GM12864 (cell line): Measurements from ENCODE around the gene LRRC32.

Experiments
- DNase-seq: peaks from one replicate; pipeline ENCODE4 v3.0.0-alpha.2; 2011; ENCODE audit warnings: low read depth
- H3K4me3 ChIP-seq: 2 replicates; pipeline ENCODE4 v1.5.1; 2011; ENCODE audit warnings: mild to moderate bottlenecking, low read depth, low read length, control low read depth
- TF ChIP-seq, protein P1 (sequence below): IDR thresholded peaks from 2 replicates; pipeline ENCODE4 v1.5.1; 2011; ENCODE audit warnings: low read depth, mild to moderate bottlenecking, moderate library complexity, low read length, control low read depth, inconsistent platforms; ENCODE audit errors: missing control alignments

Gene LRRC32

DNA sequence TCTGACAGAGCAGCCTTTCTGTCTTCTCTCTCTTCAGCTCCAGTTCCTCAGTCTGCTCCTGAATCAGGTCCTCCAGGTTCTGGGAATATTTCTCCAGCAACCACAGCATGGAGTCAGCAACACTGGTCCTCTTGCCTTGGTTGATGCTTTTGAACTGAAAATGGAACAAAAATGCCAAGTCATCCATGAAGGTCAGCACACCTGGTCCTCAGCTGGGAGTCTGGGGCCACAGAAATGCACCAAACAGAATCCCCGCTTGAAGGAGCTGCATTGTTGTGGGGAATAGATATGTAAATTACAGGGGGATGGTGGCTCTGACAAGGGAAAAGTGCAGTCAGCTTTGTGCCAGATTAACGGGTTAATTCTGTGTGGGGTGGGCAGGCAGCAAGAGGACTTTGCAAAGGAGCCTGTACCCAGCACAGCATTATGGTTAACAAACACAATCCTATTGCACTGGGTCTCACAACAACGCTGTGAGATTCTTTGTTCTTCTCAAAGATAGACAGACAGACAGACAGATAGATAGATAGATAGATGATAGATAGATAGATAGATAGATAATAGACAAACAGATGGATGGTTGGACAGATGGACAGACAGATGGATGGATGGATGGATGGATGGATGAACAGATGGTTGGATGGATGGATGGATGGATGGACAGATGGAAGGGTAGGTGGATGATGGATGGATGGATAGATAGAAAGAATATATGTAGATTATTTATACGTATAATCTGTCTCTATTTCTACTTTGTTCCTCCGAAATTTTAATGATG lies 33.8 kb upstream of the LRRC32 start:
- TF ChIP-seq, protein P1, sequence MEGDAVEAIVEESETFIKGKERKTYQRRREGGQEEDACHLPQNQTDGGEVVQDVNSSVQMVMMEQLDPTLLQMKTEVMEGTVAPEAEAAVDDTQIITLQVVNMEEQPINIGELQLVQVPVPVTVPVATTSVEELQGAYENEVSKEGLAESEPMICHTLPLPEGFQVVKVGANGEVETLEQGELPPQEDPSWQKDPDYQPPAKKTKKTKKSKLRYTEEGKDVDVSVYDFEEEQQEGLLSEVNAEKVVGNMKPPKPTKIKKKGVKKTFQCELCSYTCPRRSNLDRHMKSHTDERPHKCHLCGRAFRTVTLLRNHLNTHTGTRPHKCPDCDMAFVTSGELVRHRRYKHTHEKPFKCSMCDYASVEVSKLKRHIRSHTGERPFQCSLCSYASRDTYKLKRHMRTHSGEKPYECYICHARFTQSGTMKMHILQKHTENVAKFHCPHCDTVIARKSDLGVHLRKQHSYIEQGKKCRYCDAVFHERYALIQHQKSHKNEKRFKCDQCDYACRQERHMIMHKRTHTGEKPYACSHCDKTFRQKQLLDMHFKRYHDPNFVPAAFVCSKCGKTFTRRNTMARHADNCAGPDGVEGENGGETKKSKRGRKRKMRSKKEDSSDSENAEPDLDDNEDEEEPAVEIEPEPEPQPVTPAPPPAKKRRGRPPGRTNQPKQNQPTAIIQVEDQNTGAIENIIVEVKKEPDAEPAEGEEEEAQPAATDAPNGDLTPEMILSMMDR, result no peak
- no peak for DNase-seq

DNA sequence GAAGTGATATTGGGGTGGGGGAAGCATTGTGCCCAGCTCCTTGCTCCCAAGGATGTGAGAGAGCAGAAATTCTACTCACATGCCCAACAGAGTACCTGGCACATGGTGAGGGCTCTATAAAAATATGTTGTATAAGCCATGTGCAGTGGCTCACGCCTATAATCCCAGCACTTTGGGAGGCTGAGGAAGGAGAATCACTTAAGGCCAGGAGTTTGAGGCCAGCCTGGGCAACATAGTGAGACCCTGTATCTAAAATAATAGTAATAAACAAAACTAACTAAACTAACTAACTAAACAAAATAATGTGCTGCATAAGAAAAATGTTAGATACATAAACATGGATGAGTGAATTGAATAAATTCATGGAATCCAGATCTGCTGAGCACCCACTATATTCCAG lies 33.2 kb upstream of the LRRC32 start:
- no peak for DNase-seq
- no peak overlapping the region for H3K4me3 ChIP-seq
- TF ChIP-seq, protein P1, result no peak

More for the DNA sequence above, 33.8 kb upstream of the LRRC32 start:
- H3K4me3 ChIP-seq, result no peak overlapping the region

DNA sequence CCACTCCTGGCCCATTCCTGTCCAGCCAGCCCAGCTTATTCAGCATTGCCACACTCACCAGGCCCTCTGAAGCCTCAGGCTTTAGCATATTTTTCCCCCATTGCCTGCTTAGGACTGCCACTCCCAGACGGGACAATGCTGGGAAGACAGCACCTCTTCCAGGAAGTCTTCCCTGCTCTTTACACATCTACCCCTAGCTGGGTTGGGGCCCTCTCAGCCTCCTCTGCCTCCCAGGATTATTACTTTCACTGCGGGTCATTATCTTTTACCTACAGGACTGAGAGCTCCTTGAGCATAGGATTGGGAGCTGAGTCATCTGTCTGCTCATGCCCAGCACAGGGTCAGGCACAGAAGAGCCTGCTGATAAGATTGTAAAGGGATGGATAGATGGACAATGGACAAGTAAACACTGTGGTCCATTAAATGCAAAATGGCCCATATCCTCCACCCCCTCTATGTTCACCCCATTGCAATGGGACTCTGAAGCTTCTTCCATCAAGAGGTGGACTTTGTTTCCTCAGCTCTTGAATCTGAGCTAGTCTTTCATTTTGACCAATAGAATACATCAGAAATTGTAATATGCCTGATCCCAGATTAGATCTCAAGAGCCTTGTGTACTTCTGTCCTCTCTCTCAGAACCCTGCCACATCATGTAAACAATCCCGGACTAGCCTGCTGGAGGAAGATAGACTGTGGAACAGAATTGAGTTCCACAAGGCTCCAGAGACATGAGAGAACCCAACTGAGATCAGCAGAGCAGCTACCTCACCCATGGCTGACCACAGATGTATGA lies 32.0 kb upstream of the LRRC32 start:
- DNase-seq, result no peak
- H3K4me3 ChIP-seq, result no peak overlapping the region
- TF ChIP-seq, protein P1, result no peak

DNA sequence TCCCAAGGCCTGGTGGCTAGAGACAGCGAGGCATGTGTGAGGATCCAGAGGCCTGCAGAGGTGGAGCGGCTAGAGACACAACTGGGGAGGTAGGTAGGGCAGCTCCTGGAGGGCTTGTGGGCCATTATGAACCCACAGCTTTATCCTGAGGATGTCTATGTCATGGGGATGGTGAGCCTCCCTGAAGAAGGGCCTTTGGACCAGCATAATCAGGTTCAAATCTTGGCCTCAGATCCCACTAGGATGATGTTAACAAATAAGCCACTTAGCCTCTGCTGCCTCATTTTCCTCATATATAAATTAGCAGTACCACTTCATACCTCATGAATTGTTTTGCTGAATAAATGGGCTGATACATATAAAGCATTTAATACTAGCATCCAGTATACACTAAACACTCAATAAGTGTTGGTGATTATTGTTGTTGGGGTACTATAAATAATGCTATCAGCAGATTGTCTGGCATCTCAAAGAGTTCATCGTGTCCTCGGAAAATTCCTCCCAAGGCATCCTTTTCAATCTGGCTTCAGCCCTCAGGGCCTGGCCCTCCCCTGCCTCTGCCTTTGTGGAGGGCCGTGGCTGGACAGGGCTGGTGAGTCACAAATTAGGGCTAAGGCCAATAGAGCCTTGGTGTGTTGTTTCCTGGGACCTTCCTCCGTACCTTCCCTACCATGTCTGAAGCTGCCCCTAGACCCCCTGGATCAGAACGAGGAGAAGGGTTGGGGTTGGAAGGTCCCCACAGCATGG lies 30.9 kb upstream of the LRRC32 start:
- H3K4me3 ChIP-seq, result no peak overlapping the region
- TF ChIP-seq, protein P1, result no peak
- no peak for DNase-seq

DNA sequence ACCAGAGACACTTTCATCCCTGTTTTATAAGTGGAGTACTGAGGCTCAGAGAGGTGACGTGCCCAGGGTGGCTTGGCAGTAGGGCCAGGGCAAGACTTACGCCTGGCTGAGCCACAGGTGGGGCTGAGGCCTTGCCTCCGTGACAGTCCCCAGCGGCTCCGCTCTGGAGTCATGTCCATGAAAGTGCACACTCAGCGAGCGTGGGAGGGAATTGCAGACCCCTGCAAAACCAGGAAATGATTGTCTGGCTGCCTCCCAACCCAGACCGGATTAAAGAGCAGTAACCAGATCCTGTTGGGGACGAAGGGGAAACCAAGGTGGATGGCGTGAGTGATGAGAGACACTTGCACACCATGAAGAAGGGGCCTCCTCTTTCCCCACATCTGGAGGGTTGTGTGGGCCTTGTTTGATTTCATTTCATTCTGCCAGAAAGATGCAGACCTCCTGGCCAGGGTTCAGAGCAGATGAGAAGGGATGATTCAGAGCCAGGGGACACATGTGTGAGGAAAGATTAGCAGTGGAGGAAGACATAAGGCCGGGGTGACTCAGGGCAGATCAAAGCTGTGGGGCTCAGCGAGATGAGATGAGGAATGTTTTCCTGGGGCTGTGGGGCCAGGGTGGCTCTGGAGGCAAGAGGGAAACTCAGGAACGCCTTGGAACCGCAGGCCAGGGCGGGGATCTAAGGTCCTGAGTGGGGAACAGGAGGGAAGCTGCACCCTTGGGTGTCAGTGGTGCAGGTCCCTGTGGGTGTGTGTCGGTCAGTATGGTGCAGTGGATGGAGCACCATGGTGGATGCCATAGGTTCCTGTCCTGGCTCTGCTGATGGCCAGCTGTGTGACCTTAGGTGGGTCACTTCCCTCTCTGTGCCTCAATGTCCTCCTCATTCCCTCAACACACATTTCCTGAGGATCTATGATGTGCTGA lies 29.9 kb upstream of the LRRC32 start:
- TF ChIP-seq, protein P1, result no peak
- no peak for DNase-seq
- no peak overlapping the region for H3K4me3 ChIP-seq
